ENCODE data around the gene PRSS27.
"Not testable (repeated sequence)": the region's sequence is repeated elsewhere in the genome, so short reads cannot be mapped to it uniquely, and the experiment has no call there.

PRSS27 gene

DNA sequence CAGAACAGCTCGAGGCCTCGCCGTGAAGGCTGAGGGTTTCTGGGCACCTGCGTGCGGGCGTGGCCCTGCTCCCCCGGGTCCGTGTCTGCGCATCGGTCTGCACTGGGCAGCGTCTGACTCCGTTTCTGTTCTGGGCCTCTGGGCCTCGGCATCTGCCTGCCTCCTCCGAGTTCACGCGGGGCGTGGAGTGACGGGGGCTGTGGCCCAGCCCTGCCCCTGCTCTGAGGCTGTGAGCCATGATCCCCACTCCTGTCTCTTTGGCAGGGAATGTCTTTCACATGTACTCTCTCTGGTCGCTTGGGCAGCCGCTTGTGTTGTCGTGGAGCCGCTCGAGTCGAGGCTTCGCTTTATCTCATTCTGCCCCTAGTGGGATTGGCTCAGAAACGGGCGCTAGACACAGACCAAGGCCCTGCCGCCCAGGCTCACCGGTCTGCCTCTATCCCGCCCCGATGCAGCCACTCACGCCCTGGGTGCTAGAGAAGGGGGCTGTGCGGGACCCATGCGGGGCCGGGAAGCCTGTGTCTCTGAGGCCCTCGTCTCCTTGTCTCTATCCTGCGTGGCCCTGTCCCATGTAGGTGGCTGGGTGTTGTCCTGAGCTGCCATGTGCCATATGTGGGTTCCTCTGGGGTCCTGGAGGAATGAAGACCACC, 23.3 kb downstream of the PRSS27 start:
- not testable (repeated sequence) for DNase-seq (ENCODE audit: low spot score)

DNA sequence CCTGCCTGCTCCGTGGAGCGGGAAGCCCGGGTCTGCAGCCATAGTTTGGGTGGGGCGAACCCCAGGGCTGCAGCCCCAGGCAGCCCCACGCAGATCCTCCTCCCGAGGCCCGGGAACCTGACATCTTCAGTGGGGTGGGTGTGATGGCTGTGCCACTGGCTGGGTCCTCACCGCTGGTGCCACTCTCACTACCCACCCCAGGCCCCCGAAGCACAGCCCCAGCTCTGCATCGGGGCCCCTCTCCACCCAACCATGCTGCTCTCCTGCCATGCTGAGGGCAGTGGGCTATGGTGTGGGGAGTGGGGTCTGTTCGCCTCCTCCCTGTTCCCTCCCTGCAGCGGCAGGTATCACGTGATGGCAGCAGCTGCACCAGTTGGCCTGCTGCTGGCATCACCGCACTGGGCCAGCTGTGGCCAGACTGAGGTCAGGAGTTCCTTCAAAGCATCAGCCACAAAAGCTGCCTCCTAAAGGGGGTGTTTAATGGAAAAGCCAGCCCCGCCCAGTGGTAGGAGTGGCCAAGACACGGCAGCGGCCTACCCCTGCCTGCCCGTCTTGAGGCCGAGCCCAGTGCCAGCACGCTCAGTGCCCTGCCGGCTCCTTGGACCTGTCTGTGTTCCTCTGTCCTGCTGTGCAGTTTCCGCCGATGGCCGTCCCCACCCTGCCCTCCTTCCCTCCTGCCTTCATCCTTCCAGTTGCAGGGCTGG, 26.9 kb downstream of the PRSS27 start:
- no peak for DNase-seq (ENCODE audit: low spot score)

DNA sequence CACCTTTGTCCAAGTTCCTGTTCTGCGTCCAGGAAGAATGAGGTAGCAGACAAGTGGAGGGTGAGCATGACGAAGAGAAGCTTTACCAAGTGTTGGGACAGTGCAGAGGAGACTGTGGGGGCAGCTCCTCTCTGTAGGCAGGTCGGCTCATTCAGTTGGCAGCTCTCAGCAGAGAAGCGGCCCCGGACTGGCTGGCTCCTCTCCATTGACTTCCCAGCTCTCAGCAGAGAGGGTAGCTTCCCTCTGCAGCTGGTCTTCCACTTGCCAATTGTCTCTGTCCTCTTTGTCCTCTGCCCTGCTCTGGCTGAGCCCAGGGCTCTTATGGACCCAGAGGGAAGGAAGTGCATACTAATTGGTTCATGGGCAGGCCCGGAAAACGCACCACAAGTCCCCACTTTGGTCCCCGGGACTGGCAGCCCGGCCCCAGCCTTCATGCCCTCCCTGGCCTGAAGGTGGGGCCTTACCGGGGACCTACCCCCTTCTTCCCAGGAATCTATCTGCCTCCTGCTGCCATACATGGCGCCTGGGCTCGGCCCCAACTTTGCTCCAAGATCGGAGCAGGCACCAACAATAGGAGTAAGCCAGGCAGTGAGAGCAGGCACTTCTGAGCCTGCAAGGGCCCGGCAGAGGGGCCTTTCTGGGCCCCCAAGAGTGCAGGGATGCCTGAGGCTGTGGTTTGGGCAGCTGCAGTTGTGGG, 27.6 kb downstream of the PRSS27 start:
- no peak for DNase-seq (ENCODE audit: low spot score)

DNA sequence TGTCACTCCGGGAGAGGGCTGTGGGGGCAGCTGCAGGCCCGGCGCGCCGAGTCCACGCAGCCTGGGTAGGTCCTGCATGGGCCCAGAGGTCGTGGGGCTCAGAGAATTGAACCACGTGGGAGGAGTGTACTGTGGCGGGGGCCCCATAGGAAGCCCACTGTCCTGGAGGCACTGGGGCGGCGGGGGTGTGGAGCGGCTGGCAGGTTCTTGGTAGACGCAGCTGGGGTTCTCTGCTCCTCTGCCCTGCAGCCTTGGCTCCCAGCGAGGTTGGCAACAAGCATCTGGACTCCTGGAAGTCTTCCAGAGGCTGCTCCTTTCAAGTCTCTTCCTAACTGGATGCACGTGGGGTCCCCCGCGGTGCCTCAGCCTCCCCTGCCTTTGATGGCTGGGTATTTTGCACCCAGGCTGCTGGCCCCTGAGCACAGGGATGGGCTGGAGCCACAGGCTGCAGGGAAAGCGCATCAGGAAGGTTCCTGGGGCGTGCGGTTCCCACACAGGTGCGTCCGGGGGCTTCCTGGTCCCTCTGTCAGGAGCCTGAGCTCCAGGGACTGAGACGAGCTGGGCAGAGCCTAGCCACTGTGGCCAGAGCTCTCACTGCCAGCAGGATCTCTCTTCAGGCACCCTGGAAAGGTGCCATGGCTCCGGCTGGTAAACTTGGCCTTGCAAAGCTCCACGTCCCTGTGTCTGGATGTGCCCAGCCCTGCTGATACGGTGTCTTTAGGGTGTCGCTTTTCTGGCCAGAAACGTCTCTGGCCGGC, 28.4 kb downstream of the PRSS27 start:
- no peak for DNase-seq (ENCODE audit: low spot score)

DNA sequence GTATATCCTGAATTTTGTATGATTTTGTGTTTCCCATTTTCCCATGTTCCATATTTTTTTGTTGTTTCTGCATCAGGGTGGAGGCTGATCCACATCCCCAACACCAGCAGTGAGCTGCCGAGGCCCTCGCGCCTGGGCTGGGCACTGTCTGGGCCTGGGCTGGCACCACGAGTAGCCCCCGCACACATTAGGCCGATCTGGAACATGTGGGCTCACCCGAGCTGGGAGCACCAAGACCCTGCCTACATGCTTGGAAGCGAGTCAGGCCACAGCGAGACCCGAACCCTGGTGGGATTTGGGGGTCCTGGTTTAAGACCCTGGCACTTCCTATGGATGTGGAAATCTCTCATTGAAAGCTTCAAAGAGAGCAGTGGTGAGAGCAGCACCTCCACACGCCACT, 29.2 kb downstream of the PRSS27 start:
- no peak for DNase-seq (ENCODE audit: low spot score)

DNA sequence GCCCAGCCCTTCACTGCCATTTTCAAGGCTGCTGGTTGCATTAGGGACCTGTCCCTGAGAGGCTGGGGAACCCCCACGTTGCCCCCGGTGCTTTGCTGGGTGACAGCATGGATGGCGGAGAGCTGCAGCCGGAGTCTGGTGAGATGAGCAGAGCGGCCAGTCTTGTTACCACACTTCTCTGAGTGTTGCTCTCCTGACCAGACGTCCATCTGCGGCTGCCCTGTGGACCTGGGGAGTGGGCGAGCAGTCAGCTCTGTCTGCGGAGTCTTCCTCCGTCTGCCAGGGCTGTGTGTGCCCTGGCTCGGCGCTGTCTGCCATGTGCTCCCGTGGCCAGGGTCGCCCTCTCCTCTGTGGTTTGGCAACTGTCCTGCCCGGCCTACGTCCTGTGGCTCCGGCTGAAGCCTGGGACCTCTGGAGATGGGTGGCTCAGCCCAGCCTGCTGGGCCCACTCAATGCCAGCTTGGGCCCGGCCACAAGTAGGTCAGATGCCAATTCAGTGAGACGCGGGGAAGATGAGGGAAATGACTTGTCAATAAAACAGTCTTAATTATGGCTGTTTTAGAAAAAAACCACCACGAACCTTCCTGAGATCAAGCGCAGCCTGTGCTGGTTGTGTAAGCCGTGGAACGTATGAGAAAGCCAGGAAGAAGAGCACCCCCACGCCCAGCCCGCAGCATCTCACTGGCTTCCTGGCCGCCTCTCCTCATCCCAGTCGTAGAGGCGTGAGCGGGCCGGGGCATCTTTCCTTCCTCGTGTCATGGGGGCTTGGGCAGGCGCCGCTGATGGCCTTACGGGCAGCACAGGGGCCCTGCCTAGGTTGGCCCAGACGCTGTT, 29.8 kb downstream of the PRSS27 start:
- DNase-seq (ENCODE audit: low spot score) = no peak

DNA sequence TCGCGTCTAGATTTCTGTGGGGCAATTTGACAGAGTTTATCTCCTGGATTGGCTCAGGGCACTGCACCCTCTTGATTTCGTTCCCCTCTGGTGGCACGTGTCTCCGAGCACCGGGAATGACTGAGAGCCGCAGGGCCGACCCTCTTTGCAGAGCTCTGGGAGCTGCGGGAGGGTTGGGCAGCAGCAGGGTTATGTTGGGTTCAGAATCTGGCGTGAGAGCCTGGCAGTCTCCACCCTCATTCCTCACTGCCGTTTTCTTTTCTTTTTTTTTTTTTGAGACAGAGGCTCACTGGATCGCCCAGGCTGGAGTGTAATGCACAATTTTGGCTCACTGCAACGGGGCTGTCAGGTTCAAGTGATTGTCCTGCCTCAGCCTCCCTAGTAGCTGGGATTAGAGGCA, 30.6 kb downstream of the PRSS27 start:
- DNase-seq (ENCODE audit: low spot score) = not testable (repeated sequence)

DNA sequence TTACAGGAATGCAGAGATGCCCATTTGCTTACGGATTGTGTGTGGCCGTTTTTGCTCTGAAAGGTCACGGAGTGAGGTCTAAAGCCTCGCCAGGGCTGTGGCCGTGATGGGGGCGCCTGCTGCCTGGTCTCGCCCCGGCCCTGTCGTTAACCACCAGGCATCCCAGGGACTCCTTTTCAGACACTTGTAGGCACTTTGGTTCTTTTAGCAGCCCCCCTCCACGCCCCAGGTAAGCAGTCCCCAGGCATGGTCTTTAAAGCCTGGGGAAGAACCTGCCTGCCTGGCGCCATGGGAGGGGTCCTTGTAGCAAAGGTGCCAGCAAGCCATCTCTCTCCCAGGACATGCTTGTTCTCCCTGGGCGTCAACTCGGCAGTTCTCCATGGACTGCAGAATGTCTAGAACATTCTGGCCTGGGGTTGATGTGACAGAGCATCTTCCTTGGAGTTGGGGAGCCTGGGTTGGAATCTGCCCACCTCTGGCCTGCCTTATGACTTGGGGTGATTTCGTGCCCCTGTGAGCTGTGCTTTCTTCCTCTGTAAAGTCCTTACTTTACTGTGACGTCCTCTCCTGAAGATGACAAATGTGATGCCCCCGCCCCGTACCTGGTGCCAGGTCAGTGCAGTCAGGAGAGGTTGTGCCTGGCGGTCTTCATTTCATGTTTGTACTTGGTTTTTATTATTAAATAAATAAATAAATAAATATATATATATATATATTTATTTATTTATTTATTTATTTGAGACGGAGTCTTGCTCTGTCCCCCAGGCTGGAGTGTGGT, 32.3 kb downstream of the PRSS27 start:
- no peak for DNase-seq (ENCODE audit: low spot score)

DNA sequence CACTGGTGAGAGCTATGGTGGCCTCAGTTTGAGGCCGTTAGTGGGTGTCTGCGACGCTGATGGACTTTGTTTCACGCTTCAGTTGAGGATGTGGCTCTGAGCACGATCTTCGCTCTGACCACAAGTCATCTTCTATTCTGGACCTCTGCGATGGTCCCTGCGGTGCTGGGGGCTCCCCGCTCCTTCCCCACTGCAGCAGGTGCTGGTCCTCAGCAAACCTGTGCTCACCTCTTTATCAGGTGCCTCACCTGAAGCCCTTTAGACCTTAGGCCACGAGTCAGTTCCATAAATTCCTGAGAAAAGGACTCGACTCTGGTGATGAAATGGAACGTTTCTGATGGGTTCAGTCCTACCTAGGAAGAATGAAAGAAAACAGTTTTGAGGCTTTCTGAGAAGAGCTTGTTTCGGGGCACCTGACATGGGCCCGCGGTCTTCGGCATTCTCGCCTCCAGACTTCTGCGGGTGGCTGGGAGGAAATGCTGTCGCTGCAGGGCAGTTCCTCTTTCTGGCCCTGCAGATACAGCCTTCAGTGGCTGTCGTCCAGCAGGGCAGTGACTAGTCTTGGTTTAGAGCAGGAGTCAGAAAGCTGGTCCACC, 33.0 kb downstream of the PRSS27 start:
- peak; percentile 13 for DNase-seq (ENCODE audit: low spot score)

DNA sequence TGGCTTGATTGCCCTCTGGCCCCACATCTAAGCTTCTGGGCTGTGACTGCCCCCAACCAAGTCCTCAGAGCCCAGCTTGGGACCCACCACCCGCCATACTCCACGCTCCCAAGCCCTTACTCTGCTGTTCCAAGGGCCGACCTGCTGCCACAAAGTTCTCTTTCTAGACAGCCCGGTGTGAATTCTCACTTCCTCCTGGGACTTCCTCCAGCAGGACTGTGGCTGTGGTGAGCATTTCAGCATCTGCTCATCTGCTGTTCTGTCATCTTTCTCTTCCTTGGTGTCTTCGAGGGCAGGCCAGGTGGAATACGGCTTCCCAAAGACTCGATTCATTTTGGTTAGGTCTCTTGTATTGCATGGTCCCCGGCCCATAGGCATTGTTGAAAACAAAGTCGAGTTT, 33.9 kb downstream of the PRSS27 start:
- DNase-seq (ENCODE audit: low spot score) = not testable (repeated sequence)

DNA sequence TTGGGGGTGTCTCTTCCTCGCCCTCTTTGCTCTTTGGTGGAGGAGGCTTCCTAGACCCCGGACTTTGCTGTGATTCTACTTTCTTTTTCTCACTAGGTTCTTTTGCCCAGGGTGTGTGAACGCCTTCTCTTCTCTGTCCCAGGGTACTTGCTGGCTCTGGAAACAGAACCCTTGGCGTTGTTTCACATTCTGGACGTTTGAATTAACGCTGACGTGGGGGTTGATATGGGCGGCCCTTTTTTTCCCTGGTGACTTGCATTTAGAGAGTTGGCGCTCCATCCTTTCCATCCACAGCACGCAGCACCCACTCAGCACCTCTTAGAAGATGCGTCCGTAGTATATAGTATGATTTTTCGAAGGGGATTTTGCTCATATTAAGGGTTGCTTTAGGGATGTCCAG, 37.0 kb downstream of the PRSS27 start:
- DNase-seq (ENCODE audit: low spot score) = not testable (repeated sequence)

DNA sequence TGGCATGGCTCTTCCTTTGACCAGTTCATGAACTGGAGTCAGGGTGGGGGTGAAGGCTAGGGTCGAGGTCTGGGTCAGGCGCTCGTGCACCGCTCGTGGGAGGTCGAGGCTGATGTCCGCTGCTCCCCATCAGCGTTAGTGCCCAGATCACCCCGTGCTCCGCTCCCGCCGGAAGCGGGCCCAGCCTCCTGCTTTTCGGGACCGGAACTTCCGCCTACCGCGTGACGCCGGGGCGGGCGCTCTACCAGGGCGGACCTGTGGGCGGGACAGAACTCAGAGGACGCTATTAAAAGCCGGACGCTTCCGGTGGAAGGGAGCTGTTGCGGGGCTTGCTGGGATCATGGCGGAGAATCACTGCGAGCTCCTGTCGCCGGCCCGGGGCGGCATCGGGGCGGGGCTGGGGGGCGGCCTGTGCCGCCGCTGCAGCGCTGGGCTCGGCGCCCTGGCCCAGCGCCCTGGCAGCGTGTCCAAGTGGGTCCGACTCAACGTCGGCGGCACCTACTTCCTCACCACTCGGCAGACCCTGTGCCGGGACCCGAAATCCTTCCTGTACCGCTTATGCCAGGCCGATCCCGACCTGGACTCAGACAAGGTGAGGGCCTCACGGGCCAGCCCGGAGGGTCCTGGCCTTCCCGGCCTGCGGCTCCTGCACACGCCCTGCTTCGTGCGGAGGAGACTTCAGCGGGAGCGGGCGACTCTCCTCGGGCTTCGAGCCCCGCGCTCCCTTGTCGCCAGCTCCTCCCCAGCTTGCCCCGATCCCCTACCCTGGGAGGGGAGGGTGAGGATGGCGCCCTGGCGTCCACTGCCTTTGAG, 37.6 kb downstream of the PRSS27 start, which contains the start of gene KCTD5:
TSS of gene KCTD5 (plus strand) at position 315 of the 813 bp plus-strand sequence. CDS start at position 341, 26 bp downstream.
- DNase-seq (ENCODE audit: low spot score) = peak; percentile 96

DNA sequence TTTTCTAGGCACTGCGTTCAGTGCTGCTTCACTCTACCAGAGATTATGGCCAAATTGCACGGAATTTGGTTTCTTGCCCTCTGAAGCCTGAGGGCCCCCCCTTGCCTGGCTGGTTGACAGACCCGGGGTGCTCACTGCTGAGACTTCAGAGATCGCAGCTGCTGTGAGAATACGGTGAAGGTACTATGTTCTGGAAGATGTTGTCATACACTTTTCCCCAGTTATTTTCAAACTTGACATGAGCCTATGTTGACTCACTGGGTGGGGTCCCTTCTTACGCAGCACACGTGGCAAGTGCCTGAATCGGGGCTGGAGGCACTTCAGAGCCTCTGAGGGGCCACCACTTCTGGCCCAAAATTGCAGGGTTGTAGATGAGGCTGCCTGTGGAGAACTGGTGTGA, 39.7 kb downstream of the PRSS27 start:
- DNase-seq (ENCODE audit: low spot score) = not testable (repeated sequence)

DNA sequence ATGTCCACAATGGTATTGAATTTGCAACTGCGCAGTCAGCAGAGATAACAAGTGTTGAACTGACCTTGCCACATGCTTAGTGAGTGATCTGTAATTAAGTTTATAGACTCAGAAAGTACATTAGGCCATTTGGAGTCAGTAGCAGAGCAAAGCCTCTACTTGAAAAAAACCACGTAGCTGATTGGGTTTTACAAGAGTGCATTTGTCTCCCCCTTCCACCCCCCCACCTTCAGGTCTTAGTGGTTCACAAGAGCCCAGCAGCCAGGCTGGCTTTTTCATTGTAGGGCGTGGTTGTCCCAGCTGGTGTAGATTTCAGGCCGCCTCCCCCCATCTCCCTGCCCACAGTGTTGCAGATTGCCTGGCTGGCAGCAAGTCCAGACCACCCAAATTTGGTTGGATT, 40.1 kb downstream of the PRSS27 start:
- DNase-seq (ENCODE audit: low spot score) = not testable (repeated sequence)

DNA sequence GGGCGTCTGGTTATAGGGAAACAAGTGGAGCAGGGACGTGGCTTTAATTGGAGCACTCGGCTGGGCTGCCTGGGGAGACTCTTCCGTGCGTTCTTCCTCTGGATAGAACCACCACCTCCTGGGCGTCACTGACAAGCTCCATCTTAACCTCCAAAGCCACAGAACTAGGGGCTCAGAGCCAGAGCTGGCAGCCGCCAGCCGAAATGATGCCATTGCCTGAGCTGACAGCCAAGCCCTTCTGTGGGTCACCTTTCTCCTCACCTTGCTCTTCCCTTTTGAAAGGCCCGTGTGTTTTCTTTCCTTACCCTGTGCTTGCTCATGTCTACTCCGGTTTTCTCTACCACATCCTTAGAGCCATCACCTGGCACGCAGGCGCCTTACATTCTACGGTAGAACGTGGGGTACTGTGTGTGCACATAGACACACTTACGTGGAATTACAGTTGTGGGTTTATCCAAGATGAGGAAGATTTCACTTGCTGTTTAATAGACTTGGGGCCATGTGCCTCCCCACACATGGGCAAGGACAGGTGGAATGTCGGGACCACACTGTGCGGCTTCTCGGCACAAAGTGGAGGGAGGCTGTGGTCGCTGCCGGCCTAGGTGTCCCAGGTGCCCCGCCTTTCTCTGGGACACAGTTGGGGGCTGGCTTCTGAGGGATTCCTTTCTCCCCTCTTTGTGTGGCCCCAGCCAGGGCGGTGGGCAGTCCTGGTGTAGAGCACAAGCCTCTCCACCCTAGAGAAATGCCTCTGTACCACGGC, 41.6 kb downstream of the PRSS27 start:
- not testable (repeated sequence) for DNase-seq (ENCODE audit: low spot score)

DNA sequence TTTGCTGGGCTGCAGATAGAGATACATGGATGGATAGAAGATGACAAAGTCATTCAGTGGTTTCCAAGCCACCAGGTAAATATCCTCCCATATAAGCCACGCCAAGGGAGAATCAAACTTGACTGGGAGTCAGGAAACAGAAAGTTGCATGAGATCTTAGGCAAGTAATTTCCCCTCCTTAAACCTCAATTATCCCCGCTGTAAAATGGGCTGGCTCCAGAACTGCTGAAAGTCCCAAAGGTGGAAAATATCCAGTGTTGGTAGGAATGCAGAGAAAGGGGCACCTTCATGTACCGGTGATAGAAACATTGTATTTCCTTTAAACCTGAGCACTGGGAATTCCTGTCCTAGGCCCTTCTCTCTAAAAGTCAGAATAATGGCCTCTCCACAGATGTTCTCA, 43.1 kb downstream of the PRSS27 start:
- not testable (repeated sequence) for DNase-seq (ENCODE audit: low spot score)

DNA sequence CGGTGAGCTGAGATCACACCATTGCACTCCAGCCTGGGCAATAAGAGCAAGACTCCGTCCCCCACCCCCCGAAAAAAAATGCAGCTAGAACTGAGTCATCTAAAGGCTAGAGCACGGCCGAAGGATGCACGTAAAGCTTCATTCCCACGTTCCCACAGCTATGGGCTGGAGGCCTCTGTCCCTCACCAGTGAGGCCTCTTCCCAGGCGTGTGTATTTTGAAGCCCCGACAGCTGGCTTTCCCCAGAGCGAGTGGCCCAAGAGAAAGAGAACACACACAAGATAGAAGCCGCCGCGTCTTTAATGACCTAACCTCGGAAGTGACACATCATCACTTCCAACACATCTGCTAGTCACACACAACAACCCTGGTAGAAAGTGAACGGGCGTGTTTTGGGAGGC, 44.3 kb downstream of the PRSS27 start:
- no peak for DNase-seq (ENCODE audit: low spot score)

DNA sequence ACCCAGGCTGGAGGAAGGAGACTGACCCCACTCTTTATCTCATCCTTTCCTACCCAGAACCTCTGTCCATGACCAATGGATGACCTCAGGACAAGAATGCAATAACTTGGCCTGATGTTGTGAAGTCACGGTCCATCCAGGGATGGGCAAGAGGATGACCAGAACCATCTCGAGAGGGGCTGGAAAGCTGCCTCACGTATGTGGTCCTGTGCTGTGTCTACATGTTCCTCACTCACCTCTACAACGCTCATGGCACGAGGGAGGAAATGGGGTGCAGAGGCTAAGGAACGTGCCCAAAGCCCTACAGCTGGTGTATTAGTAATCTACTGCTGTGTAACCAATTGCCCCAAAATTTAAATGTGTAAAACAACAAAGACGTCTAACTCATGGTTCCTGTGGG, 45.0 kb downstream of the PRSS27 start:
- DNase-seq (ENCODE audit: low spot score) = no peak
